Neural cell (in vitro differentiated cells): ENCODE measurements around the gene REL.

Source experiments
- EP300 ChIP-seq: fragments of 450-650 bp; conservative IDR thresholded peaks from 2 replicates; pipeline ENCODE4 v1.6.1; 2014; ENCODE audit warnings: antibody characterized with exemption, mild to moderate bottlenecking, moderate library complexity; ENCODE audit not compliant: poor library complexity, severe bottlenecking
- EZH2 ChIP-seq: fragments of 200-600, 300-800 bp; shearing (Covaris generic), sonication (generic); IDR thresholded peaks from 2 replicates; pipeline ENCODE4 v1.6.1; 2014; ENCODE audit warnings: antibody characterized with exemption, low read length, borderline replicate concordance, mild to moderate bottlenecking; ENCODE audit not compliant: insufficient read depth, poor library complexity, severe bottlenecking
- MXI1 ChIP-seq: fragments of 450-650 bp; conservative IDR thresholded peaks from 2 replicates; pipeline ENCODE4 v1.6.1; 2014; ENCODE audit warnings: antibody characterized with exemption, mild to moderate bottlenecking; ENCODE audit not compliant: poor library complexity, severe bottlenecking
- POLR2AphosphoS5 ChIP-seq: IDR thresholded peaks from 2 replicates; pipeline ENCODE4 v1.6.1; 2012
- RAD21 ChIP-seq: fragments of 450-650 bp; conservative IDR thresholded peaks from 2 replicates; pipeline ENCODE4 v1.6.1; 2014; ENCODE audit warnings: antibody characterized with exemption, mild to moderate bottlenecking, moderate library complexity
- SMC3 ChIP-seq: fragments of 450-650 bp; conservative IDR thresholded peaks from 2 replicates; pipeline ENCODE4 v1.6.1; 2014; ENCODE audit warnings: antibody characterized with exemption, mild to moderate bottlenecking, moderate library complexity; ENCODE audit not compliant: poor library complexity
- TAF1 ChIP-seq: IDR thresholded peaks from 2 replicates; pipeline ENCODE4 v1.6.1; 2012; ENCODE audit warnings: low read depth
- TF ChIP-seq, protein P1 (sequence below): fragments of 450-650 bp; IDR thresholded peaks from 2 replicates; pipeline ENCODE4 v1.5.1; 2014; ENCODE audit warnings: antibody characterized with exemption, mild to moderate bottlenecking, moderate library complexity; ENCODE audit not compliant: poor library complexity, severe bottlenecking
- TF ChIP-seq, protein P2 (sequence below): IDR thresholded peaks from 2 replicates; pipeline ENCODE4 v1.6.1; 2012; ENCODE audit warnings: borderline replicate concordance

DNA sequence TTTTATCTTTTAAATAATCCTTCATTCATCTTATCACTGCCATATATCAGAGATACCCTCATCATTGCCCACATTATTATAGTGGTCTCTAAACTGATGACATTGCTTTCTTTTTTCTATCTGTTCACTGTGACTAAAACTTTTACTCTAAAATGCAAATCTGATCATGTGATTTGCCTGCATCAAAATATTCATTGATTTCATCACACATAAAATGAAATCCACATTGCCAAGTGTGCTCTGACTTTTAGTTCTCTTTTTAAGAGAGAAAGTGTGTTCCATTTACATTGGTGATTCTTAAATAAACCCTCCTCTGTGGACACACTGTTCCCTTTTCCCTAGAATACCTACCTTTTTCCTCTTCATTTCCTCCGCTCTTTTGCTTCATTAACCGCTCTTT, 7.5 kb downstream of the REL start:
- TF ChIP-seq, protein P1, sequence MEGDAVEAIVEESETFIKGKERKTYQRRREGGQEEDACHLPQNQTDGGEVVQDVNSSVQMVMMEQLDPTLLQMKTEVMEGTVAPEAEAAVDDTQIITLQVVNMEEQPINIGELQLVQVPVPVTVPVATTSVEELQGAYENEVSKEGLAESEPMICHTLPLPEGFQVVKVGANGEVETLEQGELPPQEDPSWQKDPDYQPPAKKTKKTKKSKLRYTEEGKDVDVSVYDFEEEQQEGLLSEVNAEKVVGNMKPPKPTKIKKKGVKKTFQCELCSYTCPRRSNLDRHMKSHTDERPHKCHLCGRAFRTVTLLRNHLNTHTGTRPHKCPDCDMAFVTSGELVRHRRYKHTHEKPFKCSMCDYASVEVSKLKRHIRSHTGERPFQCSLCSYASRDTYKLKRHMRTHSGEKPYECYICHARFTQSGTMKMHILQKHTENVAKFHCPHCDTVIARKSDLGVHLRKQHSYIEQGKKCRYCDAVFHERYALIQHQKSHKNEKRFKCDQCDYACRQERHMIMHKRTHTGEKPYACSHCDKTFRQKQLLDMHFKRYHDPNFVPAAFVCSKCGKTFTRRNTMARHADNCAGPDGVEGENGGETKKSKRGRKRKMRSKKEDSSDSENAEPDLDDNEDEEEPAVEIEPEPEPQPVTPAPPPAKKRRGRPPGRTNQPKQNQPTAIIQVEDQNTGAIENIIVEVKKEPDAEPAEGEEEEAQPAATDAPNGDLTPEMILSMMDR = no peak
- TF ChIP-seq TAF1 (no peak), EZH2 (no peak), MXI1 (no peak), RAD21 (no peak), POLR2AphosphoS5 (no peak), EP300 (no peak), SMC3 (no peak)
- TF ChIP-seq, protein P2, sequence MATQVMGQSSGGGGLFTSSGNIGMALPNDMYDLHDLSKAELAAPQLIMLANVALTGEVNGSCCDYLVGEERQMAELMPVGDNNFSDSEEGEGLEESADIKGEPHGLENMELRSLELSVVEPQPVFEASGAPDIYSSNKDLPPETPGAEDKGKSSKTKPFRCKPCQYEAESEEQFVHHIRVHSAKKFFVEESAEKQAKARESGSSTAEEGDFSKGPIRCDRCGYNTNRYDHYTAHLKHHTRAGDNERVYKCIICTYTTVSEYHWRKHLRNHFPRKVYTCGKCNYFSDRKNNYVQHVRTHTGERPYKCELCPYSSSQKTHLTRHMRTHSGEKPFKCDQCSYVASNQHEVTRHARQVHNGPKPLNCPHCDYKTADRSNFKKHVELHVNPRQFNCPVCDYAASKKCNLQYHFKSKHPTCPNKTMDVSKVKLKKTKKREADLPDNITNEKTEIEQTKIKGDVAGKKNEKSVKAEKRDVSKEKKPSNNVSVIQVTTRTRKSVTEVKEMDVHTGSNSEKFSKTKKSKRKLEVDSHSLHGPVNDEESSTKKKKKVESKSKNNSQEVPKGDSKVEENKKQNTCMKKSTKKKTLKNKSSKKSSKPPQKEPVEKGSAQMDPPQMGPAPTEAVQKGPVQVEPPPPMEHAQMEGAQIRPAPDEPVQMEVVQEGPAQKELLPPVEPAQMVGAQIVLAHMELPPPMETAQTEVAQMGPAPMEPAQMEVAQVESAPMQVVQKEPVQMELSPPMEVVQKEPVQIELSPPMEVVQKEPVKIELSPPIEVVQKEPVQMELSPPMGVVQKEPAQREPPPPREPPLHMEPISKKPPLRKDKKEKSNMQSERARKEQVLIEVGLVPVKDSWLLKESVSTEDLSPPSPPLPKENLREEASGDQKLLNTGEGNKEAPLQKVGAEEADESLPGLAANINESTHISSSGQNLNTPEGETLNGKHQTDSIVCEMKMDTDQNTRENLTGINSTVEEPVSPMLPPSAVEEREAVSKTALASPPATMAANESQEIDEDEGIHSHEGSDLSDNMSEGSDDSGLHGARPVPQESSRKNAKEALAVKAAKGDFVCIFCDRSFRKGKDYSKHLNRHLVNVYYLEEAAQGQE = no peak
